ENCODE results near the gene TMEM108.

DNA sequence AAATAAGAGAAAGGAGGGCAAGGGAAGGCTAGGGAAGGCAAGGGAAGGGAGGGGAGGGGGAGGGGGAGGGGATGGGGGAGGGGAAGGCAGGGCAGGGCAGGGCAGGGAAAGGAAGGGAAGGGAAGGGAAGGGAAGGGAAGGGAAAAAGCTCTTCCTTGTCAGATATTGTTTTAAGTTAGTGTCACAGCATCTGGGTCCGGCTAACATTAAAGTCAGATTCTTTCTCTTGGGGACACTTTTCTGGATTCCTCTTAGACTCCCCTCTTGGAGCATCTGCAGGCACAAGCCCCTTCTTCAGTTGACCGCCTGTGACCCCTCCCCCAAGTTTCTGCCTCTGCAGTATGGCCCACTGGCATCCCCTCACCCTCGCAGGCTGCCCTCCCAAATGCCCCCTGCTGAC is 387.7 kb downstream of the TMEM108 start:
- TF ChIP-seq, protein P1, sequence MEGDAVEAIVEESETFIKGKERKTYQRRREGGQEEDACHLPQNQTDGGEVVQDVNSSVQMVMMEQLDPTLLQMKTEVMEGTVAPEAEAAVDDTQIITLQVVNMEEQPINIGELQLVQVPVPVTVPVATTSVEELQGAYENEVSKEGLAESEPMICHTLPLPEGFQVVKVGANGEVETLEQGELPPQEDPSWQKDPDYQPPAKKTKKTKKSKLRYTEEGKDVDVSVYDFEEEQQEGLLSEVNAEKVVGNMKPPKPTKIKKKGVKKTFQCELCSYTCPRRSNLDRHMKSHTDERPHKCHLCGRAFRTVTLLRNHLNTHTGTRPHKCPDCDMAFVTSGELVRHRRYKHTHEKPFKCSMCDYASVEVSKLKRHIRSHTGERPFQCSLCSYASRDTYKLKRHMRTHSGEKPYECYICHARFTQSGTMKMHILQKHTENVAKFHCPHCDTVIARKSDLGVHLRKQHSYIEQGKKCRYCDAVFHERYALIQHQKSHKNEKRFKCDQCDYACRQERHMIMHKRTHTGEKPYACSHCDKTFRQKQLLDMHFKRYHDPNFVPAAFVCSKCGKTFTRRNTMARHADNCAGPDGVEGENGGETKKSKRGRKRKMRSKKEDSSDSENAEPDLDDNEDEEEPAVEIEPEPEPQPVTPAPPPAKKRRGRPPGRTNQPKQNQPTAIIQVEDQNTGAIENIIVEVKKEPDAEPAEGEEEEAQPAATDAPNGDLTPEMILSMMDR (IDR thresholded peaks at IDR 0.05) = no peak
- no peak for TF ChIP-seq POLR2A (IDR thresholded peaks at IDR 0.05)

Measured in heart left ventricle (tissue), 13 donors.